Skeletal muscle tissue (tissue), 4 donors: Measurements from ENCODE around the gene MYO3B. TPM values are rescaled to one million over a fixed set of nuclear protein-coding genes. Genes with fewer than 3 reads are reported as not detected.
"Not testable (repeated sequence)": the region's sequence is repeated elsewhere in the genome, so short reads cannot be mapped to it uniquely, and the experiment has no call there.

Experiments
- H3K27ac ChIP-seq: one replicate; pipeline ENCODE4 v1.7.0; 2013; ENCODE audit warnings: mild to moderate bottlenecking, low read depth, low read length, inconsistent platforms
- H3K27me3 ChIP-seq, 3 donors: one replicate each; pipeline ENCODE4 v1.7.0; 2013; ENCODE audit warnings: low read length in 3 of 3; ENCODE audit not compliant: control insufficient read depth in 3 of 3, insufficient read depth in 3 of 3
- H3K36me3 ChIP-seq, 3 donors: one replicate each; pipeline ENCODE4 v1.7.0; 2013; ENCODE audit warnings: low read length in 3 of 3; ENCODE audit not compliant: control insufficient read depth in 3 of 3, insufficient read depth in 3 of 3
- H3K4me1 ChIP-seq, 3 donors: one replicate each; pipeline ENCODE4 v1.7.0; 2013; ENCODE audit warnings: low read length in 3 of 3, mild to moderate bottlenecking in 3 of 3; ENCODE audit not compliant: control insufficient read depth in 3 of 3, insufficient read depth in 3 of 3
- H3K4me3 ChIP-seq, 3 donors: one replicate each; pipeline ENCODE4 v1.7.0; 2013; ENCODE audit warnings: low read length in 3 of 3
- H3K9ac ChIP-seq, 3 donors: one replicate each; pipeline ENCODE4 v1.7.0; 2013; ENCODE audit warnings: low read length in 3 of 3, mild to moderate bottlenecking in 3 of 3, moderate library complexity in 2 of 3, low read depth in 1 of 3
- H3K9me3 ChIP-seq, 3 donors: one replicate each; pipeline ENCODE4 v1.7.0; 2013; ENCODE audit warnings: low read length in 3 of 3; ENCODE audit not compliant: control insufficient read depth in 3 of 3
- total RNA-seq: library from RNA; depleted of rRNA; stranded (reverse); fragments of >200 nt; gene quantifications from one replicate; pipeline ENCODE4 v1.2.3, GENCODE V29; 2014
- donor health status: Osteomylitis.

MYO3B gene
- total RNA-seq, 1 donor from 2014 or later, result under 0.01 TPM

DNA sequence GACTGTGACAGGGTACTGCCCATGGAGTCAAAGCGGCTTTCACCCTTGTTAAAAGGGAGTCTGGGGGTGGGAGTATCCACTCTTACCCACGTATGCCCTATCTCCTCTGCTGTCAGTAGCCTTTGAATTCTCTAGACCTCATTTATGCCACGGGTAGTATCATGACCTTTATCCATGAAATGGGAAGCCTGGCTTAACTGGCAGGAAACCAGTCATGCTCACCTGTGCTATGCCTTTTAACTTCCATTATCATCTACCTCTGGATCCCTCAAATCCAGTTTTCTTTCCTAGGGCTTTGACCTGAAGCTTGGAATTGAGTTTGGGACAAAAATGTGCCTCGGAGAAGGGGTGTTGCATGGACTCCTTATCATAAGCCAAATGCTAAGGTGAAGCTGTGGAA is 30.0 kb downstream of the MYO3B start:
- H3K27me3 ChIP-seq, result peaks cover 0 to 5% (median 0%) of the 10 kb centered on the region in 3 donors
- H3K4me3 ChIP-seq, result no peak overlapping the region
- H3K4me1 ChIP-seq, result no peaks in the 10 kb centered on the region
- H3K27ac ChIP-seq, result no peak overlapping the region
- H3K36me3 ChIP-seq, result no peaks in the 10 kb centered on the region
- H3K9ac ChIP-seq, result no peak overlapping the region
- no peaks in the 10 kb centered on the region for H3K9me3 ChIP-seq

- Histone ChIP-seq H3K36me3 (no peaks in the 10 kb centered on the region), H3K9me3 (no peaks in the 10 kb centered on the region), H3K4me1 (no peaks in the 10 kb centered on the region), H3K4me3 (no peak overlapping the region), H3K27me3 (peaks cover 0 to 5% (median 0%) of the 10 kb centered on the region in 3 donors), H3K27ac (no peak overlapping the region), H3K9ac (no peak overlapping the region)
These were observed 31.0 kb downstream of the MYO3B start for GRCh38 chr2:170208967-170209366.

GRCh38 chr2:170212625-170213280 is 34.8 kb downstream of the MYO3B start:
- H3K9ac ChIP-seq, result no peak overlapping the region
- H3K4me1 ChIP-seq, result peaks cover 0 to 4% (median 3%) of the 10 kb centered on the region in 3 donors
- H3K9me3 ChIP-seq, result no peaks in the 10 kb centered on the region
- no peaks in the 10 kb centered on the region for H3K36me3 ChIP-seq
- no peak overlapping the region for H3K27ac ChIP-seq
- no peak overlapping the region for H3K4me3 ChIP-seq
- H3K27me3 ChIP-seq, result peaks cover 0 to 5% (median 0%) of the 10 kb centered on the region in 3 donors

GRCh38 chr2:170213281-170213625 is 35.3 kb downstream of the MYO3B start:
- H3K4me3 ChIP-seq, H3K27ac ChIP-seq, H3K27me3 ChIP-seq, H3K4me1 ChIP-seq, H3K9ac ChIP-seq, H3K36me3 ChIP-seq, H3K9me3 ChIP-seq: not testable (repeated sequence)

DNA sequence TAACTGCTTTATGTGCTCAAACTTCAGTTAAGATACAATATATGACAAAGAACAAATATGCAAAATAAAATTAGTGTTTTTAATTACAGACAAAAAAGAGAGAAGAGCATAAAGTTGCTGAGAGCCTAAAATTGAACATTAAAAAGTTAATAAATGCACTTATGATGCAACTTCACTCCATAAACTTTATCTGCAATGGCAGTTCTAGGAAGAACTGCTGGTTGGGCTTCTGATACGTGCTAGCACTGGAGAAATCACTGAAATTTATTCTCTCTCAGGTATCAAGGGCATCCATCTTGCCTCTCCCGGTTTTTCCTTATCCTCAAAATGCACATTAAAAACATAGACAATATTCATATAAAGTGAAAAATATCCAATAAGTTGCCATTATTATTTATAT is 35.7 kb downstream of the MYO3B start:
- H3K27me3 ChIP-seq, result peaks cover 0 to 5% (median 0%) of the 10 kb centered on the region in 3 donors
- H3K4me3 ChIP-seq, result no peak overlapping the region
- no peaks in the 10 kb centered on the region for H3K9me3 ChIP-seq
- peaks cover 0 to 4% (median 3%) of the 10 kb centered on the region in 3 donors for H3K4me1 ChIP-seq
- H3K9ac ChIP-seq, result no peak overlapping the region
- no peaks in the 10 kb centered on the region for H3K36me3 ChIP-seq
- H3K27ac ChIP-seq, result no peak overlapping the region

DNA sequence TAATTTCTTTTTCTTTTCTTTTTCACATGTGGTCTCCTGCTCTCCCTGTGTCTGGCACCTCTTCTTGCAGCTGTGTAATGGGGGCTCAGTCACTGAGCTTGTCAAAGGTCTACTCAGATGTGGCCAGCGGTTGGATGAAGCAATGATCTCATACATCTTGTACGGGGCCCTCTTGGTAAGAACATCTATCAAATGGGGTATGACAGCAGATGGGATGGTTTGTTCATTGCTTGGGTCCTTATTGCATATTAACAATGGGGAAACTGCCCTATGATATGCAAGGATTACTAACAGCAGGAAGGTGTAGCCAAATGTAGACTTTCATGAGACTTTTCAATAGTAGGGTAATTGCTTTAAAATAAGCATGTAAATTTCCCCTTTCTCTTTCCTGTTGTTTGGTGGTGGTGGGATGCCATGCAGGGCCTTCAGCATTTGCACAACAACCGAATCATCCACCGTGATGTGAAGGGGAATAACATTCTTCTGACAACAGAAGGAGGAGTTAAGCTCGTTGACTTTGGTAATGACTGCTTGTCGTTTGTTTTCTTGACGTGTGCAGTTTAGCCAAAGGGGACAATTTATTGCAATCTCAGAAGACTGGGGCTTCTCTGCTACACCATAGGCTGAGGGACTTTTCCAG is 36.5 kb downstream of the MYO3B start:
- H3K27ac ChIP-seq, result no peak overlapping the region
- H3K36me3 ChIP-seq, result no peaks in the 10 kb centered on the region
- H3K27me3 ChIP-seq, result peaks cover 0 to 5% (median 0%) of the 10 kb centered on the region in 3 donors
- H3K9ac ChIP-seq, result no peak overlapping the region
- H3K4me3 ChIP-seq, result no peak overlapping the region
- no peaks in the 10 kb centered on the region for H3K9me3 ChIP-seq
- peaks cover 0 to 7% (median 3%) of the 10 kb centered on the region in 3 donors for H3K4me1 ChIP-seq

DNA sequence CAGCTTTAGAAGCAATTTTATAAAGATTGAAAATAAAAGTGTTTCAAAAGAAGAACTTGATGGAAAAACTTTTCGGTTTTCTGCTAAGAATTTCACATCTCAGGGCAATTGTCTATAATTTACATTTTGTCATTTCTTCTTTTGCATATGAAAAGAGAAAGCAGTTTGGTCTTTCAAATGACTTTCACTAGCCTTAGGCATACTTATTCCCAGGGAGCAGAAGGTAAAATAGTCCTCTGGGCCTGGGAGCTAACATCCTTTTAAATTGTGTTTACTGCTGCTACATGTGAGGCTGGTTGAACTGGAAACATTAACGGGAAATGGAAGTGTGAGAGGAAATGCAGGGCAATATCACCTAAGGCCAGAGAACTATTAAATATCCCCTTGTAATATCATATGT is 37.1 kb downstream of the MYO3B start:
- H3K9ac ChIP-seq, result no peak overlapping the region
- H3K4me1 ChIP-seq, result peaks cover 0 to 7% (median 3%) of the 10 kb centered on the region in 3 donors
- no peak overlapping the region for H3K4me3 ChIP-seq
- no peaks in the 10 kb centered on the region for H3K9me3 ChIP-seq
- H3K27me3 ChIP-seq, result peaks cover 0 to 5% (median 0%) of the 10 kb centered on the region in 3 donors
- no peaks in the 10 kb centered on the region for H3K36me3 ChIP-seq
- no peak overlapping the region for H3K27ac ChIP-seq

- no peak overlapping the region for H3K27ac ChIP-seq
- no peaks in the 10 kb centered on the region for H3K9me3 ChIP-seq
- H3K36me3 ChIP-seq, result no peaks in the 10 kb centered on the region
- H3K9ac ChIP-seq, result no peak overlapping the region
- peaks cover 0 to 7% (median 3%) of the 10 kb centered on the region in 3 donors for H3K4me1 ChIP-seq
- H3K4me3 ChIP-seq, result no peak overlapping the region
- peaks cover 0 to 5% (median 0%) of the 10 kb centered on the region in 3 donors for H3K27me3 ChIP-seq
These were observed 38.5 kb downstream of the MYO3B start for GRCh38 chr2:170216428-170216827.

GRCh38 chr2:170216981-170217380 is 39.0 kb downstream of the MYO3B start:
- H3K4me3 ChIP-seq, result no peak overlapping the region
- no peaks in the 10 kb centered on the region for H3K9me3 ChIP-seq
- H3K36me3 ChIP-seq, result no peaks in the 10 kb centered on the region
- H3K27ac ChIP-seq, result no peak overlapping the region
- H3K4me1 ChIP-seq, result peaks cover 0 to 7% (median 3%) of the 10 kb centered on the region in 3 donors
- H3K9ac ChIP-seq, result no peak overlapping the region
- peaks cover 0 to 5% (median 0%) of the 10 kb centered on the region in 3 donors for H3K27me3 ChIP-seq

GRCh38 chr2:170217778-170218251 is 39.9 kb downstream of the MYO3B start:
- Histone ChIP-seq H3K9me3 (no peaks in the 10 kb centered on the region), H3K36me3 (no peaks in the 10 kb centered on the region), H3K4me1 (peaks cover 0 to 7% (median 3%) of the 10 kb centered on the region in 3 donors), H3K4me3 (no peak overlapping the region), H3K27me3 (no peaks in the 10 kb centered on the region), H3K27ac (no peak overlapping the region), H3K9ac (no peak overlapping the region)
